ENCODE data around the gene GATA3.
A peak's percentile ranks its signal among the peaks of the same experiment; 100 is the strongest.

GATA3 gene

GRCh38 chr10:8054494-8055407 is at the start of gene GATA3:
Gene GATA3 (plus strand): TSS chr10:8054688. CDS start chr10:8055656, 968 bp downstream.
- peak within 1 kb of the TSS; percentile 74 for H3K4me3 ChIP-seq
- no peak for TF ChIP-seq CTCF (IDR thresholded peaks at IDR 0.05)
- peak within 1 kb of the TSS in 1 of 2 donors; percentile 51 for H3K27ac ChIP-seq
- no peak for DNase-seq (ENCODE audit: low spot score)

GRCh38 chr10:8006274-8006999 is 48.1 kb upstream of the GATA3 start:
- no peak for TF ChIP-seq CTCF (IDR thresholded peaks at IDR 0.05)
- no peak overlapping the region for H3K27ac ChIP-seq
- no peak overlapping the region for H3K4me3 ChIP-seq
- DNase-seq (ENCODE audit: low spot score): no peak

DNA sequence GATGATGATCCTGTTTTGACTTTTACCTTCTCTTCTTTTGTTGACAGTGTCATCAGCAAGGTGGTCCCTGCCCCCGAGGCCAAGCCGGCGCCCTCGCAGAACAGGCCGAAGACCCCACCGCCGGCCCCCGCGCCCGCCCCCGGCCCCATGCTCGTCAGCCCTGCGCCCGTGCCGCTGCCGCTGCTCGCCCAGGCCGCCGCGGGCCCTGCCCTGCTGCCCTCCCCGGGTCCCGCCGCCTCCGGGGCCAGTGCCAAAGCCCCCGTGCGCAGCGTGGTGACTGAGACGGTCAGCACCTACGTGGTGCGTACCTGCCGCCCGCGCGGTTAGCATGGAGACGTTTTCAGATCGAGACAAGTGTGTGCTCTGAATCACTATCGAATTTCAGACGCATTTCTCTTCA is 45.5 kb upstream of the GATA3 start:
- H3K4me3 ChIP-seq: no peak overlapping the region
- no peak for DNase-seq (ENCODE audit: low spot score)
- no peak for TF ChIP-seq CTCF (IDR thresholded peaks at IDR 0.05)
- no peak overlapping the region for H3K27ac ChIP-seq

GRCh38 chr10:8013006-8013405 is 41.5 kb upstream of the GATA3 start:
- no peak overlapping the region for H3K27ac ChIP-seq
- no peak for TF ChIP-seq CTCF (IDR thresholded peaks at IDR 0.05)
- H3K4me3 ChIP-seq: no peak overlapping the region
- no peak for DNase-seq (ENCODE audit: low spot score)

GRCh38 chr10:8013619-8014018 is 40.9 kb upstream of the GATA3 start:
- Histone ChIP-seq H3K27ac (no peak overlapping the region), H3K4me3 (no peak overlapping the region)
- DNase-seq (ENCODE audit: low spot score): no peak
- TF ChIP-seq CTCF (IDR thresholded peaks at IDR 0.05): no peak

DNA sequence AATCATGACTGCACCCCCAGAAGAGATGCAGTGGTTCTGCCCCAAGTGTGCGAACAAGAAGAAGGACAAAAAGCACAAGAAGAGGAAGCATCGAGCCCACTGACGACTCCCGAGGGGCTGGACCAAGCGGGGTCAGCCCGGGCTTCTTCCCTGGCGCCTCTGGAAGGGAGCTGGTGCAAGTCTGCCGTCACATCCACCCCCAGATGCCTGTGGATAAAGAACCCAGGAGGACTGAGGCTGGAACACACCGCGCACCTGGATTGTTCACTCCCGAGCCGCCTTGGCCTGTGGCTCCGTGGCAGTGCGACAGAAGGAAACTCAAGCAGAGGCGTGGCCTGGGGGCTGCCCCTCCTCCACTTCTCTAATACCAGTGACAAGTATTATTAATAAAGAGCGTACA is 39.8 kb upstream of the GATA3 start:
- no peak for TF ChIP-seq CTCF (IDR thresholded peaks at IDR 0.05)
- no peak overlapping the region for H3K4me3 ChIP-seq
- no peak for DNase-seq (ENCODE audit: low spot score)
- H3K27ac ChIP-seq: no peak overlapping the region
